ENCODE measurements around the gene PLGRKT.
"Not testable (repeated sequence)": the region's sequence is repeated elsewhere in the genome, so short reads cannot be mapped to it uniquely, and the experiment has no call there.

PLGRKT gene

DNA sequence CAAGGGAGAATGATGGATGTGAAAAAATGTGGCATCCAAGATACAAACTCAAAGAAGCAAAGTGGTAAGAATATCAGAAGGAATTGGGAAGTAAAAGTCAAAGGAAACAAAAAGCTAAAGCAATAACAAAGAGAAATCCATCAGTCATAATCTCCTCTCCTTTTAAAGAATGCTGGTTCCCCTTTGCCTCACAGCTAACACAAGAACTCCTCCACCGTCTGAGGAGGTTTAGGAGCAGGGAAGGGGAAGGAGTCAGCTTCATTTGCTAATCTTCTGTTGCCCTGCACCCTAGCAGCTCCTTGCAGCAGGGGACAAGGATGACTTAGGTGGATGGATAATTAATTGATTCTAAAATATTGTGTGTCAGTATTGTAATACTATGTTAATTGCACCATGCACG lies 29.0 kb upstream of the PLGRKT start:
- TF ChIP-seq, protein P1, sequence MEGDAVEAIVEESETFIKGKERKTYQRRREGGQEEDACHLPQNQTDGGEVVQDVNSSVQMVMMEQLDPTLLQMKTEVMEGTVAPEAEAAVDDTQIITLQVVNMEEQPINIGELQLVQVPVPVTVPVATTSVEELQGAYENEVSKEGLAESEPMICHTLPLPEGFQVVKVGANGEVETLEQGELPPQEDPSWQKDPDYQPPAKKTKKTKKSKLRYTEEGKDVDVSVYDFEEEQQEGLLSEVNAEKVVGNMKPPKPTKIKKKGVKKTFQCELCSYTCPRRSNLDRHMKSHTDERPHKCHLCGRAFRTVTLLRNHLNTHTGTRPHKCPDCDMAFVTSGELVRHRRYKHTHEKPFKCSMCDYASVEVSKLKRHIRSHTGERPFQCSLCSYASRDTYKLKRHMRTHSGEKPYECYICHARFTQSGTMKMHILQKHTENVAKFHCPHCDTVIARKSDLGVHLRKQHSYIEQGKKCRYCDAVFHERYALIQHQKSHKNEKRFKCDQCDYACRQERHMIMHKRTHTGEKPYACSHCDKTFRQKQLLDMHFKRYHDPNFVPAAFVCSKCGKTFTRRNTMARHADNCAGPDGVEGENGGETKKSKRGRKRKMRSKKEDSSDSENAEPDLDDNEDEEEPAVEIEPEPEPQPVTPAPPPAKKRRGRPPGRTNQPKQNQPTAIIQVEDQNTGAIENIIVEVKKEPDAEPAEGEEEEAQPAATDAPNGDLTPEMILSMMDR (conservative IDR thresholded peaks at IDR 0.05; ENCODE audit: low read depth, low read length): no peak
- no peak overlapping the region for H3K4me3 ChIP-seq (ENCODE audit: low read length)
- no peak for DNase-seq (ENCODE audit: low read depth)

DNA sequence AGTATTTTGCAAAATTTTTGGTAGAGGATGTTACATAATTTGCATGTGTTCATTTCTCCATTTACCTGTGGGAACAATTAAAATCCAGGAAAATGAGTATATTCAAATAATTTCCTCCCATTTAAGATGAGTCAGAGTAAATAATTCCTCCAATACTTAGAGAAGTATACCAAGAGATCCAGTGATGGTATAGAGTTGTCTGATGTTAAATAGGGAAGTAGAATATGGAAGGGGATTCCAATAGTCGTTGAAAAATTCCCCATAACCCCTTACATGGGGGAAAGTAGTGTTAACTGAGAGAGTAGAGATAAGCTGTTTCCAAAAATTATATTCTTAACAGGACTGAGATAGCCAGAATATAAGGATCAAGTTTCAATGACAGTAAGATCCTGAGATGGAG lies 28.3 kb upstream of the PLGRKT start:
- no peak overlapping the region for H3K4me3 ChIP-seq (ENCODE audit: low read length)
- TF ChIP-seq, protein P1 (conservative IDR thresholded peaks at IDR 0.05; ENCODE audit: low read depth, low read length): no peak
- DNase-seq (ENCODE audit: low read depth): no peak

DNA sequence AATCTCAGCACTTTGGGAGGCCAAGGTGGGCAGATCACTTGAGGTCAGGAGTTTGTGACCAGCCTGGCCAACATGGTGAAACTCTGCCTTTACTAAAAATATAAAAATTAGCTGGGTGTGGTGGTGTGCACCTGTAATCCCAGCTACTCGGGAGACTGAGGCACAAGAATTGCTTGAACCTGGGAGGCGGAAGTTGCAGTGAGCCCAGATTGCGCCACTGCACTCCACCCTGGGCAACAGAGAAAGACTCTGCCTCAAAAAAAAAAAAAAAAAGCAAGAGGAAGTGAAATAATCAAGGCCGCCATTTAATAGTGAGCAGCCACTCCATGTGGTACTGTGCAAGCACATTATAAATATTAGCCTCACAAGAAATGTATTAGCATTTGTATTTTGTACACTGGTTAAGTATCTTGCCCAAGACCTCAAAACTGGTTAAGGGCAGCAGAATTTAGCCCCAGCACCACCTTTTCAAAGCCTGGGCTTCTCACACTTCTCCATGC lies 27.2 kb upstream of the PLGRKT start:
- not testable (repeated sequence) for DNase-seq (ENCODE audit: low read depth); H3K4me3 ChIP-seq (ENCODE audit: low read length)

DNA sequence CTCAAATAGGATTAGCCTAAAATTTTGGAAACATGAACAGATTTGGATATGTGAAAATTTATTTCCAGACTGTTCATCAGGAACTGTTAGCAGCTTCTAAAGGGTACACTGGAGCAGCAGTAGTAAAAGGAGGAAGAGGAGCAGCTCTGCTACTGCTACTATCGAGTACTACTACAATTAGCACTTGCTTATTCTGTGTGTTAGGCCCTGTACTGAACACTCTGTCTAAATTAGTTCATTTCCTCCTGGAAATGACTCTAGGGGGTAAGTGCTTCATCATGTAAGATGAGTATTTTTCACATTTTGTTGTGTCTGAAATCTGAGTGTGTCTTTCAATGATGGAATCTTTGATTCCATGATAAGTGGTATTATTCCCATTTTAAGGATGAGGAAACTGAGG lies 22.4 kb upstream of the PLGRKT start:
- no peak overlapping the region for H3K4me3 ChIP-seq (ENCODE audit: low read length)

DNA sequence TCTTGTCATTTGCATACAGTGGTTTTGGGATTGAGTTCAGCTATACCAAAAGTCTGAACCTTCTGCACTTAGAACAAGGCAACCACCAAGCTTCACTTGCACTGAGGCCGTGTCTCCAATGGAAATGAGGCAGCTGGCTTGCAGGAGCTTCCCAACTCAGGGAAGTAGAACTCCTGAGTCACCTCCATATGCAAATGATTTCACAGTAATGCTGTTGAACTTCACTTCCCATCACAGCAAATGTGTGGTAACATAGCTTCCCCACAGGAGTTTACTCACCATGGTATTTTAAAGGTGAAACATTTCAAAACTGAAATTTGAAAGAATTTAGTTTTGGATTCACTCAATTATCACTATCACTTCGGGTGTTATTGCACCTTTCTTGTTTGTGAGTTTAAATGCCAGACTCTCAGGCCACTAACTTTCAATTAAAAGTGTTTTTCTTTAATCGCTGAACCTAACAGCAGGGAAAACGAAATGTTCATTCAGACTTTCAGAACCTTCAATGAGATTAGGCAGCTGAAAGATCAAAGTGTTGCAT lies 21.6 kb upstream of the PLGRKT start:
- H3K4me3 ChIP-seq (ENCODE audit: low read length): no peak overlapping the region
- TF ChIP-seq, protein P1 (conservative IDR thresholded peaks at IDR 0.05; ENCODE audit: low read depth, low read length): no peak
- no peak for DNase-seq (ENCODE audit: low read depth)

More for the DNA sequence above, 22.4 kb upstream of the PLGRKT start:
- no peak for DNase-seq (ENCODE audit: low read depth)
- TF ChIP-seq, protein P1 (conservative IDR thresholded peaks at IDR 0.05; ENCODE audit: low read depth, low read length): no peak

DNA sequence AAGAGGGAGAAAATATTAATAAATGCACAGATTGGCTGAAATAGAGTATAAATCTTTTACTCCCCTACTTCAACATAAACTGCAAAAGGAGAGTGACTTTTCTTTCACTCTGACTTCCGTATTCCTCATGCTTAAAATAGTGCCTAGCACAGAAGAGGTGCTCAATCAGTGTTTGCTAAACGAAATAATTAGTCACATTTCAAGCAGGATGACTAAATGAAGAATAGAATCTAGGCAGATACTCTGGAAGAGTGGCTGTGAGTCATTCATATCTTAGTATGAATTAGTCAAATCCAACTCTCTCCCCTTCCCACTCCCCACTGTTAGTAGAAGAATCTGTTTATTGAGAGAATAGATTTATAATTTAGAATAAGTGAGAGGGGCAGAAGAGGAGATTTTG lies 17.5 kb upstream of the PLGRKT start:
- TF ChIP-seq, protein P1 (conservative IDR thresholded peaks at IDR 0.05; ENCODE audit: low read depth, low read length): no peak
- H3K4me3 ChIP-seq (ENCODE audit: low read length): no peak overlapping the region
- DNase-seq (ENCODE audit: low read depth): no peak

DNA sequence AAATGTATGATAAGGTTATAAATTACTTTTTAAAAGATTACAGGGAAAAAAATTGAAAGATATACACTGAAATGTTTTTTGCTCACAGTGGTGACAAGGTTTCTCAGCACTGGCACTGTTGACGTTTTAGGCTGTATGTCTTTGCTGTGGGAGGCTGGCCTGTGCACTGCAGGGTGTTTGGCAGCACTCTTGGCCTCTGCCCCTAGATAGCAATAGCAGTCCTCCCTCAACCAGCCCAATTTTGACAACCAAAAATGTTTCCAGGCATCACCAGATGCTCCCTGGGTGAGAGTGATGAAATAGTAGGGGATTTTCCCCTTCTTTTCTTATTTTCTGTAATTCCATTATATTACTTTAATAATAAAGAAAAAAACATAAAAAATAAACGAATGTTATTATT lies 15.9 kb upstream of the PLGRKT start:
- H3K4me3 ChIP-seq (ENCODE audit: low read length): no peak overlapping the region
- TF ChIP-seq, protein P1 (conservative IDR thresholded peaks at IDR 0.05; ENCODE audit: low read depth, low read length): no peak
- no peak for DNase-seq (ENCODE audit: low read depth)

Data from retinal pigment epithelial cell (primary cell).